Kidney (tissue), 14 donors: ENCODE data around the gene PRKAR1A. TPM values are rescaled to one million over a fixed set of nuclear protein-coding genes. Genes with fewer than 3 reads are reported as not detected.

Experiments used
- DNase-seq, 5 donors: peaks; one replicate each; pipeline ENCODE4 v3.0.0-alpha.2; 2013 to 2020
- FAIRE-seq: peaks from 2 replicates; lab custom pipeline; 2012; peaks lifted over from hg19 to GRCh38; lab: Jason Lieb, UNC
- H3K27ac ChIP-seq, 2 donors: one replicate each; pipeline ENCODE4 v1.7.0; 2013; ENCODE audit warnings: low read depth in 2 of 2, low read length in 2 of 2, inconsistent platforms in 1 of 2
- H3K27me3 ChIP-seq: one replicate; pipeline ENCODE4 v1.7.1; 2013; ENCODE audit warnings: low read length, inconsistent platforms; ENCODE audit not compliant: control insufficient read depth, insufficient read depth
- H3K36me3 ChIP-seq, 3 donors: one replicate each; pipeline versions ENCODE4 v1.7.0 to v1.7.1; 2013; ENCODE audit warnings: low read length in 3 of 3, control low read depth in 1 of 3, inconsistent platforms in 1 of 3; ENCODE audit not compliant: insufficient read depth in 3 of 3, control insufficient read depth in 2 of 3
- H3K4me1 ChIP-seq, 3 donors: one replicate each; pipeline versions ENCODE4 v1.7.0 to v1.7.1; 2013; ENCODE audit warnings: low read length in 3 of 3, inconsistent platforms in 1 of 3, low read depth in 1 of 3; ENCODE audit not compliant: control insufficient read depth in 2 of 3, insufficient read depth in 2 of 3
- H3K4me3 ChIP-seq, 3 donors: one replicate each; pipeline versions ENCODE4 v1.7.0 to v1.8.1; 2013; ENCODE audit warnings: low read length in 3 of 3, control low read depth in 1 of 3, inconsistent platforms in 1 of 3
- H3K9ac ChIP-seq, 3 donors: one replicate each; pipeline versions ENCODE4 v1.7.0 to v1.7.1; 2013; ENCODE audit warnings: low read length in 3 of 3, control low read depth in 1 of 3, inconsistent platforms in 1 of 3
- H3K9me3 ChIP-seq, 3 donors: one replicate each; pipeline versions ENCODE4 v1.7.0 to v1.7.1; 2013; ENCODE audit warnings: low read length in 3 of 3, control low read depth in 1 of 3, inconsistent platforms in 1 of 3; ENCODE audit not compliant: control insufficient read depth in 2 of 3, insufficient read depth in 1 of 3
- CTCF ChIP-seq: IDR thresholded peaks from 3 replicates; pipeline ENCODE4 v1.5.1; 2012; ENCODE audit warnings: mild to moderate bottlenecking, moderate library complexity, borderline replicate concordance; ENCODE audit not compliant: insufficient read depth; ENCODE audit errors: extremely low read depth
- intact Hi-C: fragments of 100-400 bp; cut with DNase I; formaldehyde crosslinking; loops from one replicate; pipeline ENCODE4 v1.11.1; 2022
- polyA plus RNA-seq: library from polyadenylated mRNA; stranded (reverse); fragments of 350-450 nt; fragmentation: Illumina TruSeq; extraction: RNeasy Lipid Tissue Mini Kit (QIAGEN cat#74804); gene quantifications from one replicate; pipeline ENCODE4 v1.2.3, GENCODE V29; 2014; ENCODE audit warnings: low read depth, low replicate concordance; ENCODE audit not compliant: insufficient read depth
- total RNA-seq: library from RNA; stranded (reverse); fragmentation: NEBNext Ultra II Directional; extraction: Animal tissue kit (Norgen Biotek cat#: 25700); gene quantifications from one replicate; pipeline ENCODE4 v1.2.1, GENCODE V29; 2021
- donor health status: control.
- donor health status: control.
- donor health status: control.
- donor health status: control.
- donor health status: control.
- donor health status: DM: yes; HTN: yes; CAD: no.
- donor health status: Normal renal cell carcinoma (clear cell type).

PRKAR1A gene
- total and polyA plus RNA-seq, 2 donors from 2014 or later, result 92.3 to 340 TPM

GRCh38 chr17:68526548-68526947 is 14.3 kb downstream of the PRKAR1A start:
- no peak overlapping the region for H3K9ac ChIP-seq
- no peak overlapping the region for H3K4me3 ChIP-seq
- peaks cover 33 to 67% (median 59%) of the 10 kb centered on the region in 3 donors for H3K36me3 ChIP-seq
- H3K27ac ChIP-seq, result no peak overlapping the region
- H3K27me3 ChIP-seq, result no peaks in the 10 kb centered on the region
- intact Hi-C loops, result no loop called here
- no peaks in the 10 kb centered on the region for H3K9me3 ChIP-seq
- peaks cover 0 to 3% (median 0%) of the 10 kb centered on the region in 3 donors for H3K4me1 ChIP-seq
- FAIRE-seq, result no peak
- no peak for DNase-seq
- TF ChIP-seq CTCF, result no peak

- no peak for FAIRE-seq
- peaks cover 33 to 67% (median 58%) of the 10 kb centered on the region in 3 donors for H3K36me3 ChIP-seq
- no peak for TF ChIP-seq CTCF
- no peaks in the 10 kb centered on the region for H3K27me3 ChIP-seq
- H3K4me1 ChIP-seq, result no peaks in the 10 kb centered on the region
- H3K27ac ChIP-seq, result no peak overlapping the region
- H3K4me3 ChIP-seq, result no peak overlapping the region
- DNase-seq, result no peak
- H3K9ac ChIP-seq, result no peak overlapping the region
- intact Hi-C loops, result no loop called here
- H3K9me3 ChIP-seq, result no peaks in the 10 kb centered on the region
Measured at GRCh38 chr17:68527314-68527713, 15.1 kb downstream of the PRKAR1A start.

DNA sequence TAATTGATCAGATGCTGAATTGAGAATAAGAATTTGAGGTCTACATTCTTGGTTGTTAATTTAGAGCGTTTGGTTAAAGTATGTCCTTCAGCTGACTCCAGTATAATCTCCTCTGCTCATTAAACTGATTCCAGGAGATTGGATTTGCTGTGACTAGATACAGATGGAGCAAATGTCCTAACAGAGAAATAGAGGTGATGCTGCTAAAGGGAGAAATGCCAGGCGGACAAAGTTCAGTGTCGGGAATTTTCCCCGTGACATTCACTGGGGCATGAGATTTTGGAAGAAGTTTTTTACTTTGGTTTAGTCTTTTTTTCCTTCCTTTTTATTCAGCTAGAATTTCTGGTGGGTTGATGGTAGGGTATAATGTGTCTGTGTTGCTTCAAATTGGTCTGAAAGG is 19.0 kb downstream of the PRKAR1A start:
- Histone ChIP-seq H3K4me3 (no peak overlapping the region), H3K27ac (no peak overlapping the region), H3K36me3 (peaks cover 36 to 64% (median 38%) of the 10 kb centered on the region in 3 donors), H3K27me3 (no peaks in the 10 kb centered on the region), H3K4me1 (no peaks in the 10 kb centered on the region), H3K9ac (no peak overlapping the region), H3K9me3 (no peaks in the 10 kb centered on the region)
- TF ChIP-seq CTCF, result no peak
- no peak for FAIRE-seq
- DNase-seq, result no peak
- intact Hi-C loops, result loop anchor here (10.0 kb wide), 1 partner anchor 84 kb away; no protein-coding TSS in a partner anchor

DNA sequence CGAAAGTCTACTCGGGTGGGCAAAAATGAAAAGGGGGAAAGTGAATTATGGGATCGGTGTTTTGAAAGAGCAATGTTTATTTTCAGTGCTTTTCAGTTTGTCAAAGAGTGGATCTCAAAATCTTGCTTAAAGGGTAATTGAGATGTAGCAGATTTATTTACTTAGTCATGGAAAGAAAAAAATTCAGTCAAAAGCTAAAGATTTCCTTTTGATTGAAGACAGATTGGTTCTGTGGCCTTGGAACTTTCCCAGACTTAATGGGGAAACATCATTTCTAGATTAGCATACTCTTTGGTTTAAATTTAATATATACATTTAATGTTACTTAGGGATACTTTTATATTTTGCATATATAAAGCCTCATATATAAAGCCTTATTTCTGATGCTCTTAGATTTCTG is 20.6 kb downstream of the PRKAR1A start:
- peaks cover 22 to 49% (median 34%) of the 10 kb centered on the region in 3 donors for H3K36me3 ChIP-seq
- intact Hi-C loops, result loop anchor here (10.0 kb wide), 1 partner anchor 82 kb away; no protein-coding TSS in a partner anchor

More for the DNA sequence above, 20.6 kb downstream of the PRKAR1A start:
- no peak for TF ChIP-seq CTCF
- Histone ChIP-seq H3K9ac (no peak overlapping the region), H3K27ac (no peak overlapping the region), H3K4me1 (no peaks in the 10 kb centered on the region), H3K27me3 (no peaks in the 10 kb centered on the region), H3K4me3 (no peak overlapping the region), H3K9me3 (no peaks in the 10 kb centered on the region)
- no peak for DNase-seq
- no peak for FAIRE-seq
